Astrocyte of the spinal cord (primary cell): Measurements from ENCODE around the gene GINS1.

ENCODE experiments used
- DNase-seq: peaks from one replicate; pipeline ENCODE4 v3.0.0; 2011; ENCODE audit warnings: low read depth, low spot score
- H3K4me3 ChIP-seq: 2 replicates; pipeline ENCODE4 v1.5.1; 2011; ENCODE audit warnings: low read depth, mild to moderate bottlenecking, low read length, moderate library complexity
- in situ Hi-C: cut with HindIII; loops from 2 replicates; pipeline ENCODE4 v1.10.0; 2017; ENCODE audit warnings: low sequenced_read_pairs
- TF ChIP-seq, protein P1 (sequence below): IDR thresholded peaks from 2 replicates; pipeline ENCODE4 v1.5.1; 2012; ENCODE audit warnings: low read depth, mild to moderate bottlenecking, low read length, inconsistent platforms

Gene GINS1

DNA sequence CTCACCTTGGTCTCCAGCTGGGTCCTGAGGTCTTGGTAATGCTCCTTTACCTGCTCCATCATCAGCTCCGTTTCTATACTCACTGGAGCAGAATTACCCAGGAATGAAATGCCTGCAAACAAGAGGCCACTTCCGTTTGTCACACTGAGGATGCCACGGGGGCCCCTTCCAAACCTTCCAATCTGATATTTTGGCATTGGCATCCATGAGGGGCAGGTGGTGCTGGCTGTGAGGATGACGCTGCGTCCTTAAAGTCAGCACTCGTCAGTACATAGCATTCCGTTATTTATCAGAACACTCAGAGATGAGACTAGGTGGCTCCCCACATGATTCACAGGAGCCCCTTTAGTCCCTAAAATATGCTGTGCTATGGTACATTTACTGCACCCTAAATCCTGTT lies 72.7 kb downstream of the GINS1 start:
- no peak for DNase-seq
- in situ Hi-C loops, result no loop called here
- TF ChIP-seq, protein P1, sequence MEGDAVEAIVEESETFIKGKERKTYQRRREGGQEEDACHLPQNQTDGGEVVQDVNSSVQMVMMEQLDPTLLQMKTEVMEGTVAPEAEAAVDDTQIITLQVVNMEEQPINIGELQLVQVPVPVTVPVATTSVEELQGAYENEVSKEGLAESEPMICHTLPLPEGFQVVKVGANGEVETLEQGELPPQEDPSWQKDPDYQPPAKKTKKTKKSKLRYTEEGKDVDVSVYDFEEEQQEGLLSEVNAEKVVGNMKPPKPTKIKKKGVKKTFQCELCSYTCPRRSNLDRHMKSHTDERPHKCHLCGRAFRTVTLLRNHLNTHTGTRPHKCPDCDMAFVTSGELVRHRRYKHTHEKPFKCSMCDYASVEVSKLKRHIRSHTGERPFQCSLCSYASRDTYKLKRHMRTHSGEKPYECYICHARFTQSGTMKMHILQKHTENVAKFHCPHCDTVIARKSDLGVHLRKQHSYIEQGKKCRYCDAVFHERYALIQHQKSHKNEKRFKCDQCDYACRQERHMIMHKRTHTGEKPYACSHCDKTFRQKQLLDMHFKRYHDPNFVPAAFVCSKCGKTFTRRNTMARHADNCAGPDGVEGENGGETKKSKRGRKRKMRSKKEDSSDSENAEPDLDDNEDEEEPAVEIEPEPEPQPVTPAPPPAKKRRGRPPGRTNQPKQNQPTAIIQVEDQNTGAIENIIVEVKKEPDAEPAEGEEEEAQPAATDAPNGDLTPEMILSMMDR, result no peak
- no peak overlapping the region for H3K4me3 ChIP-seq

DNA sequence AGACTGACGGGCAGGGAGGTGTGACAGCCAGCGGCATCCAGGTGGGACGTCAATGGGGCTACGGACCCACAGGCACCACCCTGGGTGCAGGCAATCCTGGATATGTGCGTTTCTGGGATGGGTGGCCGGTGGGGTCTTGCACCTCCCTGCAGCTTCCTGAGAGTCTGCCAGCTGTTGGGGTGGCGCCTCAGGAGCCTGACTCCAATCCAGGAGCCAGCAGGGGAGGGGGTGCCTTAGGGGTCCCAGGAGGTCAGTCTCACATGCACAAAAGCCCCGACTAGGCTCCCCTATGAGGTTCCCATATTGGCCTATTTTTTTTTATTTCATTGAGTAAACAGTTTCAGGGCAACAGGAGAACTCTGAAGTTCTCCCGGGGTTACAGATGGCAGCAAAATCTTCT lies 73.3 kb downstream of the GINS1 start:
- in situ Hi-C loops, result no loop called here
- no peak overlapping the region for H3K4me3 ChIP-seq
- TF ChIP-seq, protein P1, result no peak
- no peak for DNase-seq

DNA sequence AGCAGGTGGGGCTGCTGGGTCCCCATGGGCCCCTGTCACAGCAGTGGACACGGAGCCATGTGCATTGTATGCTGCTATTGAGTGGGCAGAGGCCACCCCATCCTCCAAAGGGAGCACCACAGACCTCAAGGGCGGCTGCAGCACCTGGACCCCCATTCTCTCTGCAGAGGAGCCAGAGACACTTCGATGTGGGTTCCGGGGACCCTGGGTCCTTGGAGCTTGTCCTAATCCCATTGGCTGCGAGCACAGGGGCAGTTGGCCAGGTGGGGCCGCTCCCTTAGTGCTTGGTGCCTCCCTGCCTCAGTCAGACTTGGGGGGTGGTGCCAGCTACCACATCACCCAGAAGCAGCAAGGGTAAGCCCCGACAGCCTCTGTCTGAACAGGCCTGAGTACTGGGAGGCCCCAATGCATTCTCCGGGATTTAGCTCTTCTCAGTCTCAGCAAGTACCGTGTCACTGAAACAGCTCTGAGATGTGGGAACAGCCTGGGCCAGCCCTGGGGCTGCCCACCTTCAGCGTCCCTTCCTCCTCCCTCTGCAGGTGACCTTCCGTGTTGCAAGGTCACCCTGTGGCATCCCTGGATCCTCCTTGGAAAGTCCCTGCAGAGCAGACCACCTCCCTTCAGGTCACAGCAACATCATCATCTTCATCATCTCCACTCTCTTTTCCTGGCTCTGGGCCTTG lies 73.9 kb downstream of the GINS1 start:
- TF ChIP-seq, protein P1, result peak; percentile 12
- no peak for DNase-seq
- in situ Hi-C loops, result no loop called here
- H3K4me3 ChIP-seq, result no peak overlapping the region

DNA sequence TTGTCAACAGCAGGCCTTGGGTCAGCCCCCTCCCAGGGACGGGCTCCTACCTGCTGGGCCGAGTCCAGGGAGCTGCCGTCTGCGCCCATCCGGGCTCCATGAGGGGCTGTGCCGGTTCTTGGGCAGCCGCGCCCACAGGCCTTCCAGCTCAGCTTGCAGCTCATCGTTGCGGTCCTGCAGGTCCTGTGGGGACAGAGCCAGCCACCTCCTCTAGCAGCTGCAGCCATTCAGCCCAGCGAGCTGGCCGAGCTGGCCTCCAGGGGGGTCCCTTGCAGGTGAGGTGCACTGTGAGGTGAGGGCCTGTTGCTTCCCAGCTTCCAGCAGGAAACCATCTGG lies 74.4 kb downstream of the GINS1 start:
- DNase-seq, result no peak
- H3K4me3 ChIP-seq, result no peak overlapping the region
- in situ Hi-C loops, result no loop called here
- TF ChIP-seq, protein P1, result no peak

DNA sequence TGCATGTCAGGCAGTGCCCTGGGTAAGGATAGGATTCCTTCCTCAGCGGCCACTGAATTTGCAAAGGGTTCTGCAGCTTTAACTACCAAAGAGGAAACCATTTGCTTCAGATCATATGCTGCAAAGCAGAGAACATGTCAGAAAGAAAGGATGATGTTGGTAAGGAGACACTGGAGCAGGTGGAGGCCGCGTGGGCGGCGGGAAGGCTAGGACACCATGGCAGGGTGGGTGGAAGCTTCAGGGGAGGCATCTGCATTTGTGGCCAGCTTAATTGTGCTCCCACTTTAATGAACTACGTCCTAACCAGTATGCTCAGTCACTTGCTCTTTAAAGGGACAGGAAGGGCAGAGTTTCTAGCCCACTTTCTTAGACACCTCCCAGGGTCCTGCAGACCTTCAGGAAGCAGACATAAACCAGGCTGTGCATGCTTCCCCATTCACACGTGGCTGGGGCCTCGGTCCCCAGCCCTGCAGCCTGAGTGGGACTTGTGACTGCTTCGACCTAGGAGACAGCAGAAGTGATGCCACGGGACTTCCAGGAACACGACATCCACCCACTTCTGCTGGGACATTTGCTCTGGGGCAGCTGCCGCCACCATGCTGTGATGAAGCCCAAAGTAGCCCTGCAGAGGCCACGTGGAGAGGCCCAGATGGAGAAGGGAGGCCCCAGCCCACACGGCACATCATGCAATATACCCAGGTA lies 76.1 kb downstream of the GINS1 start:
- DNase-seq, result no peak
- TF ChIP-seq, protein P1, result no peak
- in situ Hi-C loops, result no loop called here
- no peak overlapping the region for H3K4me3 ChIP-seq

DNA sequence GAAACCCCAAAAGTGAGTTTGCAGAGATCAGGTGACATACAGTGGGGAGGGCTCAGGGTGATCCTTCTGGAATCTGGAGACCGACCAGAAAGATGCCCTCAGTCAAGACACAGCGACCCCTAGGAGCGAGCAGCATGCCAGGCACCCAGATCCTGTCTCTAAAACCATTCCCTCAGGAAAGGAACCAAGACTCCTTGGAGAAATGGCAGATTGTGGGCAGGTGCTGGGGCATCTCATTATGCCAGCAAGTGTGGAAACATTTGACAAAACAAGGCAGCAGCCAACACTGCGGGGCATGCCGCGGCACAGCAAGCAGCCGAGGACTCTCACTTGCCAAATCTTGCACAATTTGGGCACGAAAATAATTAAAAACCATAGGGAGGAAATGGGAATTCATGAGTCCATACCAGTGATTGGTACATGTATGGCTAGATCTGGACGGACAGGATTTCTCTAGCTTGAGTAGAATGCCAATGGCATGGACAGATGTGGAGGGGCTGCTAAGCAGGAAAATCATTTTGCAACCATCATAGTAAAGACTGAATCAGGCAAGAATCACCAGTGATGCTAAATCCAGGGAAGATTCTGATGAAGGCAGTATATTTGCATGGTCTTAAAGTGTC lies 76.9 kb downstream of the GINS1 start:
- H3K4me3 ChIP-seq, result no peak overlapping the region
- no peak for DNase-seq
- in situ Hi-C loops, result no loop called here
- TF ChIP-seq, protein P1, result no peak
